Mesothelial cell of epicardium (in vitro differentiated cells): ENCODE measurements around the gene SNX7. TPM values are rescaled to one million over a fixed set of nuclear protein-coding genes. Genes with fewer than 3 reads are reported as not detected.

ENCODE experiments used
- DNase-seq, 2 experiments: peaks; one replicate each; pipeline ENCODE4 v3.0.0; 2021; ENCODE audit warnings: low spot score in 2 of 2; ENCODE audit not compliant: unreplicated experiment in 2 of 2
- H3K27ac Mint-ChIP-seq: 2 replicates; pipeline ENCODE4 v1.8.0; 2021; ENCODE audit warnings: mixed read lengths
- H3K27me3 Mint-ChIP-seq: 2 replicates; pipeline ENCODE4 v1.8.0; 2021; ENCODE audit warnings: low read depth, mixed read lengths
- H3K36me3 Mint-ChIP-seq: 2 replicates; pipeline ENCODE4 v1.8.0; 2021; ENCODE audit warnings: mixed read lengths
- H3K4me1 Mint-ChIP-seq: 2 replicates; pipeline ENCODE4 v1.8.0; 2021; ENCODE audit warnings: mixed read lengths
- H3K4me3 Mint-ChIP-seq: 2 replicates; pipeline ENCODE4 v1.8.0; 2021; ENCODE audit warnings: mild to moderate bottlenecking, moderate library complexity, mixed read lengths
- H3K9me3 Mint-ChIP-seq: 2 replicates; pipeline ENCODE4 v1.8.0; 2021; ENCODE audit warnings: mixed read lengths
- total RNA-seq: library from RNA; stranded (reverse); gene quantifications from 3 replicates; pipeline ENCODE4 v1.2.1, GENCODE V29; 2021
- TF ChIP-seq, protein P1 (sequence below): fragments of 200-600 bp; sonication (generic); IDR thresholded peaks from one replicate; pipeline ENCODE4 v1.5.0; 2021; ENCODE audit warnings: antibody characterized with exemption; ENCODE audit not compliant: unreplicated experiment

SNX7 gene
- total RNA-seq, 1 donor from 2014 or later, result 16.1 TPM

DNA sequence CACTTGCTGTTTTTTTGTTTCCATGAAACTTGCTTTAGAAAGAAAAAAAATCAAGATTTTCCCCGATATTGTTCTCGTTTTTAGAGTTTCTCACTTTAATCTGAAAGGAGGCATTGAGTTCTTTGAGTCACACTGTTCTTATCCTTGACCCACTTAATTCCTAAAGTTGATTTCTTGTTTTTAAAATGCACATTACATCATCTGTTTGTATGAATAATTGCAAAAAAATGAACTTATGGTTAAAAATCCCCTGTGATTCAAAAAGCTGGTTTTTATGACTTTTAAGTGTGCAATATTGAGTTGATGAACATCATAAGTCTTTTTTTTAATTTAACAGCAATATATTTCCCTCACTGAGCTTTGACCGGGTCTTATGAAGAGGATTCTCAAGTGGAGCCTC lies 131.6 kb downstream of the SNX7 start:
- peaks cover 15% of the 10 kb centered on the region for H3K27me3 Mint-ChIP-seq
- H3K9me3 Mint-ChIP-seq, result no peaks in the 10 kb centered on the region
- no peaks in the 10 kb centered on the region for H3K4me1 Mint-ChIP-seq
- no peak overlapping the region for H3K4me3 Mint-ChIP-seq
- TF ChIP-seq, protein P1, sequence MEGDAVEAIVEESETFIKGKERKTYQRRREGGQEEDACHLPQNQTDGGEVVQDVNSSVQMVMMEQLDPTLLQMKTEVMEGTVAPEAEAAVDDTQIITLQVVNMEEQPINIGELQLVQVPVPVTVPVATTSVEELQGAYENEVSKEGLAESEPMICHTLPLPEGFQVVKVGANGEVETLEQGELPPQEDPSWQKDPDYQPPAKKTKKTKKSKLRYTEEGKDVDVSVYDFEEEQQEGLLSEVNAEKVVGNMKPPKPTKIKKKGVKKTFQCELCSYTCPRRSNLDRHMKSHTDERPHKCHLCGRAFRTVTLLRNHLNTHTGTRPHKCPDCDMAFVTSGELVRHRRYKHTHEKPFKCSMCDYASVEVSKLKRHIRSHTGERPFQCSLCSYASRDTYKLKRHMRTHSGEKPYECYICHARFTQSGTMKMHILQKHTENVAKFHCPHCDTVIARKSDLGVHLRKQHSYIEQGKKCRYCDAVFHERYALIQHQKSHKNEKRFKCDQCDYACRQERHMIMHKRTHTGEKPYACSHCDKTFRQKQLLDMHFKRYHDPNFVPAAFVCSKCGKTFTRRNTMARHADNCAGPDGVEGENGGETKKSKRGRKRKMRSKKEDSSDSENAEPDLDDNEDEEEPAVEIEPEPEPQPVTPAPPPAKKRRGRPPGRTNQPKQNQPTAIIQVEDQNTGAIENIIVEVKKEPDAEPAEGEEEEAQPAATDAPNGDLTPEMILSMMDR, result no peak
- no peak overlapping the region for H3K27ac Mint-ChIP-seq
- no peak for DNase-seq
- H3K36me3 Mint-ChIP-seq, result no peaks in the 10 kb centered on the region

DNA sequence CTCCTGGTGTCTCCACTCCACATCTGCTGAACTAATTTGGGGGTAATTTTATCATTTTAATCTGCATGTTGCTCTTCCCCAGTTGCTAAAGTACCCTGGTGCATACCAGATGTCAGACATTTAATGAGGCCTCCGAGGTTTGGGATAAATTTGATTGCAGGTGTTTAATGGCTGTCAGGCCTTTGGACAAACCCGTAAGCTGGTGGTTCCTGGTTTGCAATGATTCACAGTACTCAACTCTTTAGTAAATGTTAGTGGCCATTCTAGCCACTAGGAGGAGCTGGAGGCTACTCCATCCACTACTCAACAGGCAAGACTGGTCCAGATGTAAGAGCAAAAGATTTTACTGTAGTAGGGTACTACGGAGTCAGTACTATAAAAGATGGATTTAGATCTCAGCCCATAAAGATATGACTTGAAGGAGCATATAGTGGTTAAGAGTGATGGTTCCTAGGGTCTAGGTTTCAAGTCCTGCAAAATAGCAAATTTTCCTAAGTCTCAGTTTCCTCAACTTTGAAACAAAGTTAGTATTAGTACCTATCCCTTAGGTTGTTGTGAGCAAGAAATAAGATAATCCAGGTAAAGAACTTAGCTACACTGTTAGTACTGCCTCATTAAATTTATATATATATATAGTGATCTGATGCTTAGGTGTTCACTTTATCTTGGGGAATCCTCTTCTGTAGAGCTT lies 132.8 kb downstream of the SNX7 start:
- Mint-ChIP-seq H3K9me3 (no peaks in the 10 kb centered on the region), H3K36me3 (no peaks in the 10 kb centered on the region), H3K4me3 (no peak overlapping the region), H3K27ac (no peak overlapping the region), H3K27me3 (peaks cover 15% of the 10 kb centered on the region), H3K4me1 (no peaks in the 10 kb centered on the region)
- peak in 1 of 2 experiments; percentile 41 for DNase-seq
- TF ChIP-seq, protein P1, result peak; percentile 71

DNA sequence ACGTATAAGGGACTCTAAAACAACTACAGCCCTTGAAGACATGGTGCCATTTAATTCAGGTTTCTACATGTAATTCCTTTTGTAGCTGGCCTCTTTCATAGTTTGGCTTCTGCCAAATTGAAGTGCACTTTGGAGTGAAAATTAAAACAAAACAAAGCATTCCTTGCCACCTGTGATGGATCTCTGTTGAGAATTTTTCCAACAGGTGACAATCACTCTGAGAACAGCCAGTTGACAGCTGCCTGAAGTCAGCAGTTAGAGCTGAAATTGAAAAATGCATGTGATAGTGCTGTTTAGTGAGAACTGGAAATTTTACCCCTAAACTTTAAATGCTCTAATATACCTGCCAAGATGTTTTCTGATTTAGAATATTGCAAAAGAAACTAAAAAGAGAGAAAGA lies 134.5 kb downstream of the SNX7 start:
- Mint-ChIP-seq H3K4me3 (no peak overlapping the region), H3K27me3 (peaks cover 10% of the 10 kb centered on the region), H3K27ac (no peak overlapping the region), H3K9me3 (no peaks in the 10 kb centered on the region), H3K36me3 (no peaks in the 10 kb centered on the region), H3K4me1 (no peaks in the 10 kb centered on the region)
- TF ChIP-seq, protein P1, result no peak
- DNase-seq, result no peak

DNA sequence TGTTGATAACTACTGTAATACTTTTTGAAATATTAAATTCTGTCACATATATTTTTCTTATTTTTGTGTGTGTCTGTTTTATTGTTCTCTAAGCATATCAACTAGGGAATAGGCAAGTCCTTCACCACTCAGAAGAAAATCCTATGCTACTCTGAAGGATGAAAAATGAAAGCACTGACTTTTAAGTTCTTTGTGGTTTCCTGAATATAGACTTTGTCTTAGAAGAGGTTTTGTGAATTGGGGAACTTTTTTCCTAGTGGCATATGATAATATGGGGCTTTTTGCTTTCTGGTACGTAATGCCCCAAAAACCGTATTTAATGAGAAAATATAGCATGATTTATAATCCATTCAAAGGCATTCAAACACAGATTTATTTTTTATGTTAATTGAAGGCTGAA lies 136.0 kb downstream of the SNX7 start:
- Mint-ChIP-seq H3K36me3 (no peaks in the 10 kb centered on the region), H3K9me3 (no peaks in the 10 kb centered on the region), H3K4me3 (no peak overlapping the region), H3K4me1 (no peaks in the 10 kb centered on the region), H3K27ac (no peak overlapping the region), H3K27me3 (peaks cover 6% of the 10 kb centered on the region)
- TF ChIP-seq, protein P1, result no peak
- DNase-seq, result no peak
